H1 (cell line): ENCODE measurements around the gene TXNDC16. TPM values are rescaled to one million over a fixed set of nuclear protein-coding genes. Genes with fewer than 3 reads are reported as not detected.

Source experiments
- KDM5A ChIP-seq: fragments of 200-600 bp; IDR thresholded peaks from 2 replicates; pipeline ENCODE4 v1.7.1; 2012; ENCODE audit warnings: mild to moderate bottlenecking, low read length, inconsistent platforms, mixed read lengths
- MAX ChIP-seq: IDR thresholded peaks from 2 replicates; pipeline ENCODE4 v1.6.1; 2012; ENCODE audit warnings: inconsistent platforms
- PHF8 ChIP-seq: fragments of 200-600 bp; sonication (generic); conservative IDR thresholded peaks from 2 replicates; pipeline ENCODE4 v1.7.1; 2012; ENCODE audit warnings: low read depth, mild to moderate bottlenecking, inconsistent platforms, low read length, moderate library complexity
- SP2 ChIP-seq: IDR thresholded peaks from 2 replicates; pipeline ENCODE4 v1.6.1; 2012; ENCODE audit warnings: mild to moderate bottlenecking, low read length, inconsistent platforms
- USF2 ChIP-seq: IDR thresholded peaks from 2 replicates; pipeline ENCODE4 v1.6.1; 2011; ENCODE audit warnings: low read length, improper control_type of control experiment
- polyA plus RNA-seq, 7 experiments: library from polyadenylated mRNA; depleted of rRNA in 3 of 7; stranded (reverse) in 5 of 7; unstranded in 2 of 7; fragments of >200 nt in 5 of 7; fragments of 200-250 nt in 2 of 7; gene quantifications; 1 replicate in 5 of 7; 2 replicates in 1 of 7; 4 replicates in 1 of 7; pipeline versions ENCODE4 v1.2.1 to v1.2.3, GENCODE V29; 2011 to 2013; ENCODE audit warnings: missing spikeins in 2 of 7, mixed read lengths in 2 of 7
- total RNA-seq: library from RNA; stranded (reverse); fragmentation: NEBNext Ultra II Directional; extraction: Animal tissue kit (Norgen Biotek cat#: 25700); gene quantifications from 2 replicates; pipeline ENCODE4 v1.2.1, GENCODE V29; 2021

Gene TXNDC16
- total and polyA plus RNA-seq, 2 of the 8 experiments (the other 6 are each of a cell fraction or from before 2014, with no cell fraction given): 6.7 to 14.3 TPM

DNA sequence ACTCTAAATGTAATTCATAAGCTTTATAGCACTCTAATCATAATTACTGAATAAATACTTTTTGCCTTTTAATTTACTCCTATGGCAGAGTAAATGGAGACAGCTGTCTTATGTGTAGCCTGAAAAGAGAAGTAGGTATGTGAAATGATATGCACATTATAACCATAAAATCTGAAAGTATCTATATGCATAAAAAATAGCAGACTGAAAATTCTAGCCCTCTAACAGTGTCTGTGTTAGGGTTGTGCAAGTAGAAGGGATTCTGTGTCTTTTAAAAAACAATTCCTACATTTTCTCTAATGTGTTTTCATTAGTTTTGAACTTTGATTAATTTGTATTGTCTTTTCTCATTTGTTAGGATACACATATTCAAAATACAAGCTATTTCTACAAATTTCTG, 94.9 kb downstream of the TXNDC16 start (continued):
- TF ChIP-seq USF2 (no peak), KDM5A (no peak), MAX (no peak), PHF8 (no peak), SP2 (no peak)
